ENCODE measurements around the gene TAF10.

Gene TAF10

DNA sequence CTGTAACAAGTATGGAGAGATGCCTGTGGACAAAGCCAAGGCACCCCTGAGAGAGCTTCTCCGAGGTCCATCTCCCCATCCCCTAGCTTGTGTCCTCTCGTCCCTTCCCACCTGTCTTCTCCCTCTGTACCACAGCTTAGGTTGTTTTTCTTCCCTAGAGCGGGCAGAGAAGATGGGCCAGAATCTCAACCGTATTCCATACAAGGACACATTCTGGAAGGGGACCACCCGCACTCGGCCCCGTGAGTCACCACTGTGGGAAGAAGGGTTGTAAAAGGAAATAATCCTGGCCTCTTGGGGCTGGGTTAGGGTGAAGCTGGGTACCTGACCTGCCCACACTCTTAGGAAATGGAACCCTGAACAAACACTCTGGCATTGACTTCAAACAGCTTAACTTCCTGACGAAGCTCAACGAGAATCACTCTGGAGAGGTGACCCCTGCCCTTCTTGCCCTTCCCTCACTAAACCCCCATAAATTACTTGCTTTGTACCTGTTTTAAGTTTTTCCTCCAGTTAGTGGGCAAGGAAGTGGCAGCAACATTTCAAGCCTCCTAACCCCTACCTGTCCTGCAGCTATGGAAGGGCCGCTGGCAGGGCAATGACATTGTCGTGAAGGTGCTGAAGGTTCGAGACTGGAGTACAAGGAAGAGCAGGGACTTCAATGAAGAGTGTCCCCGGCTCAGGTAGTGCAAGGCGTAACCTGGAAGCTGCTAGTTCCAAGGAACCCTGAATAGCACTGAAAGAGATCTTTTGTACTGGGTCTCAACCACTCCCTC lies 3.1 kb downstream of the TAF10 start:
- no peak for DNase-seq (ENCODE audit: low read depth)

DNA sequence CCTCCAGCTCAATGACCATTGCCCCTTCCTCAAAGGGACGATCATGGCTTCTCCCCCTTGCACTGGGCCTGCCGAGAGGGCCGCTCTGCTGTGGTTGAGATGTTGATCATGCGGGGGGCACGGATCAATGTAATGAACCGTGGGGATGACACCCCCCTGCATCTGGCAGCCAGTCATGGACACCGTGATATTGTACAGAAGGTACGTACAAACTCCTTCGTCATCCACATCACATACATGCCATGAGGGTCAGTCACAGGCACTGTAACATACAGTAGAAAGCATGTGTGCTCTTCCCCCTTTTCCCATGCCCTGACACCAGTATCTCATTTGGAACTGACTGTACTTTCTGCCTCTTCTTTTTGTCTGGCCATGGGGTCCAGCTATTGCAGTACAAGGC lies 4.0 kb downstream of the TAF10 start:
- H3K4me3 ChIP-seq (ENCODE audit: low read depth, low read length) = no peak overlapping the region
- no peak for DNase-seq (ENCODE audit: low read depth)
- TF ChIP-seq, protein P1, sequence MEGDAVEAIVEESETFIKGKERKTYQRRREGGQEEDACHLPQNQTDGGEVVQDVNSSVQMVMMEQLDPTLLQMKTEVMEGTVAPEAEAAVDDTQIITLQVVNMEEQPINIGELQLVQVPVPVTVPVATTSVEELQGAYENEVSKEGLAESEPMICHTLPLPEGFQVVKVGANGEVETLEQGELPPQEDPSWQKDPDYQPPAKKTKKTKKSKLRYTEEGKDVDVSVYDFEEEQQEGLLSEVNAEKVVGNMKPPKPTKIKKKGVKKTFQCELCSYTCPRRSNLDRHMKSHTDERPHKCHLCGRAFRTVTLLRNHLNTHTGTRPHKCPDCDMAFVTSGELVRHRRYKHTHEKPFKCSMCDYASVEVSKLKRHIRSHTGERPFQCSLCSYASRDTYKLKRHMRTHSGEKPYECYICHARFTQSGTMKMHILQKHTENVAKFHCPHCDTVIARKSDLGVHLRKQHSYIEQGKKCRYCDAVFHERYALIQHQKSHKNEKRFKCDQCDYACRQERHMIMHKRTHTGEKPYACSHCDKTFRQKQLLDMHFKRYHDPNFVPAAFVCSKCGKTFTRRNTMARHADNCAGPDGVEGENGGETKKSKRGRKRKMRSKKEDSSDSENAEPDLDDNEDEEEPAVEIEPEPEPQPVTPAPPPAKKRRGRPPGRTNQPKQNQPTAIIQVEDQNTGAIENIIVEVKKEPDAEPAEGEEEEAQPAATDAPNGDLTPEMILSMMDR (IDR thresholded peaks at IDR 0.05; ENCODE audit: low read depth, low read length, missing control alignments) = no peak

More for the DNA sequence above, 3.1 kb downstream of the TAF10 start:
- TF ChIP-seq, protein P1 (IDR thresholded peaks at IDR 0.05; ENCODE audit: low read depth, low read length, missing control alignments) = no peak
- H3K4me3 ChIP-seq (ENCODE audit: low read depth, low read length) = no peak overlapping the region

DNA sequence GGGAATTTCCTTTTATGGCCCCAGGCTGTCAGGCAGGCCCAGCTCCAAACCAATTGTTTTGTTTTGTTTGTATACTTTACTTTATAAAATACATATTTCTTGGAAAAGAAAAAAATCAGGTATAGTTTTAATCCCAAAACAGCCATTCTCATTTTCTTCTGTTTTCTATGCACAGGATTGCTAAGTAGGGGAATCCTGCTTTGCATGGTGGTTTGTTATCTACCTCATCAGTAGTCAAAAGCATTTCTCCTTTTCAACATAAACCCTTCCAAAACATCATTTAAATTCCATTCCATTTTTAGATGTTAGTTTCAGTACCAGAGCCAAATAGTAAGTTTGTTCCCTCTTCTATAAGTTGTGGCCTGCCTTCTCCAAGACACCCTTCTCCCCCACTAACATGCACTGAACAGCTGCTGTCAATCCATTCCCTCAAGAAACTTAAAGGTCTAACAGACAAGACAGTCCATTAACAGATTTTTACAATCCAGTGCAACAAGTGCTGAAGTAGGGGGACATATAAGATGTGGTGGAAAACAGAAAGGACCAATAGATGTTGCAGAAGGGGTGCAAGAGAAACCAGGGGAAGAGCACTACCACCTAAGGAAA lies 4.7 kb downstream of the TAF10 start:
- no peak for DNase-seq (ENCODE audit: low read depth)
- no peak overlapping the region for H3K4me3 ChIP-seq (ENCODE audit: low read depth, low read length)
- TF ChIP-seq, protein P1 (IDR thresholded peaks at IDR 0.05; ENCODE audit: low read depth, low read length, missing control alignments) = no peak

DNA sequence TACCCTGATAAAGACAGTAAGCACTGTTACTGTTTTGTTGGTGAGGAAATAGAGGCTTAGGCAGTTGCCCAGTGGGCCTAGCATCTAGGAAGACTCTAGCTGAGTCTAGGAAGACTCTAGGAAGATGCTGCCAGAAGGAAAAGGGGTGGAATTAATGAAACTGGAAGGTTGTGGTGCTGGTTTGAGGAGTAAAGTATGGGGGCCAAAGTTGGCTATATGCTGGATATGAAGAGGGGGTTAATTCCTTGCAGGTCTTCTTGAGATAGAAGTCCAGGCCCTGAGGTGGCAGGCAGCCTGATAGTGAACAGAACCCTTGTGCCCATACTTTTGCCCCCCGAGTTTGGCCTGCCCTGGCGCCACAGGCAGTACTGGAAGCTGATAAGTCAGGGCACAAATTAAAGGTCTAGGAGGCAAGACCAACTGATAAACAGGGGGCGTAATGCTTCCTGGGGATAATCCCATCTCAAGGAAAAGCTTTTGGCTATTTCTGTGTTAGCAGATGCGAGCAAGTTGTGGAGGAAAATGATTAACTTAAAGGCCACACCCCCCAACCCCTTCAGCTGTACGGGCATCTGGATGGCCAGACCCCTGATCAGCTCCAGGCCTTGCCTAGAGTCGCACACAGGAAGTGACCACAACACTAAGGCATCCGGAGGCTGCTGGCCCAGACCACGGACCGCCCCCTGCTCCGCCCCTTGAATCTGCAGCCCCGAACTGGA lies 5.4 kb downstream of the TAF10 start:
- peak; percentile 54 for DNase-seq (ENCODE audit: low read depth)
- peak overlapping the region; percentile 7; the same call in 1 of the 2 replicates for H3K4me3 ChIP-seq (ENCODE audit: low read depth, low read length)
- TF ChIP-seq, protein P1 (IDR thresholded peaks at IDR 0.05; ENCODE audit: low read depth, low read length, missing control alignments) = no peak

DNA sequence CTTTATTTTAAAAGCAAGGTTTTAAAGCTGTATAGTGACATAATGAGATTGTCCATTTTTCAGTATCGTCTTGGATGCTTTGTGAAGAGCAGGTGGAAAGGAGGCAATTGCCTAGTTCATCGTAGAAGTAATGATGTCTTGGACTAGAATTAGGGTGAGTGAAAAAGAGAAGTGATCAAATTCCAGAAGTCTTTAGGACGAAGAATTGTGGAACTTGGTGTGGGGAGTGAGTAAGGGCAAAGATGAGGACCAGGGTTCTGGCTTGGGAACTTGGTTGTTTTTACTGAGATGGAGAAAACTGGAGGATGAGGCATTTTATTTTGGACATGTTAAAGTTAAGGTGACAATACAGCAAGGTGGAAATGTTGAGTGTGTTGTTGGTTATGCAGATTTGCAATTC lies 7.2 kb downstream of the TAF10 start:
- TF ChIP-seq, protein P1 (IDR thresholded peaks at IDR 0.05; ENCODE audit: low read depth, low read length, missing control alignments) = no peak
- H3K4me3 ChIP-seq (ENCODE audit: low read depth, low read length) = peak overlapping the region; percentile 64
- no peak for DNase-seq (ENCODE audit: low read depth)

DNA sequence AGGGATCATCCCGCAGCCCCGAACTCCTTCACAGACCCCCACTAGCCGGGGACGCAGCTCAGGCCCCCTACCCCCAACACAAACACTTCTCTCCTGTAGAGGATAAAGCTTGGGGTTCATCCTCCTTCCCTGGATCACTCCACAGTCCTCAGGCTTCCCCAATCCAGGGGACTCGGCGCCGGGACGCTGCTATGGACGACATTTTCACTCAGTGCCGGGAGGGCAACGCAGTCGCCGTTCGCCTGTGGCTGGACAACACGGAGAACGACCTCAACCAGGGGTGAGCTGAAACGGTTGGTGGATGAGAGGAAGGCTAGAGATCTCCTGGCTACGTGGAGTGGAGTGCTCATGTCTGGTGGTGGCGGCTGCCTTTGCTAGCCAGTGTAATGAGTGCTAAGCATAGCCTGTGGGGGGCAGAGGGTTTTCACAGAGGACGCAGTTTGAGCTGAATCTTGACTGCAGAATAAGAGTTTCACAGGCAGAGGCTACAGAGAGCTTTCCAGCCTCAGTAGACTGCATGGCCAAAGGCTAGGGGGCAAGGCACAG lies 7.9 kb downstream of the TAF10 start:
- DNase-seq (ENCODE audit: low read depth) = no peak
- TF ChIP-seq, protein P1 (IDR thresholded peaks at IDR 0.05; ENCODE audit: low read depth, low read length, missing control alignments) = peak; percentile 29
- peak overlapping the region; percentile 64 for H3K4me3 ChIP-seq (ENCODE audit: low read depth, low read length)
